Stimulated activated naive B cell treated with anti-CD40 and anti-IgM and Interleukin-4, amounts not matched to agents 10 μg/mL and 1 μg/mL and 100 μg/mL, for 72 hours (primary cell): ENCODE data around the gene SDC4.

Experiments used
- ATAC-seq, 2 donors: fragments of 150-1000 bp; cut with Tn5 transposase; replicated peaks; 2 replicates each; pipeline ENCODE4 v1.10.0; 2021; ENCODE audit warnings: moderate library complexity in 1 of 2
- DNase-seq: peaks from one replicate; pipeline ENCODE4 v3.0.0; 2021
- H3K27ac Mint-ChIP-seq: one replicate; pipeline ENCODE4 v1.8.0; 2022; ENCODE audit warnings: mild to moderate bottlenecking, mixed read lengths
- H3K27me3 Mint-ChIP-seq, 2 donors: one replicate each; pipeline ENCODE4 v1.8.0; 2022; ENCODE audit warnings: mixed read lengths in 2 of 2
- H3K36me3 Mint-ChIP-seq, 2 donors: one replicate each; pipeline ENCODE4 v1.8.0; 2022; ENCODE audit warnings: mixed read lengths in 2 of 2, mild to moderate bottlenecking in 1 of 2
- H3K4me1 Mint-ChIP-seq, 2 donors: one replicate each; pipeline ENCODE4 v1.8.0; 2022; ENCODE audit warnings: mixed read lengths in 2 of 2, mild to moderate bottlenecking in 1 of 2
- H3K4me3 Mint-ChIP-seq, 2 donors: one replicate each; pipeline ENCODE4 v1.8.0; 2022; ENCODE audit warnings: mild to moderate bottlenecking in 2 of 2, mixed read lengths in 2 of 2, moderate library complexity in 1 of 2
- H3K9me3 Mint-ChIP-seq, 2 donors: one replicate each; pipeline ENCODE4 v1.8.0; 2022; ENCODE audit warnings: mixed read lengths in 2 of 2, mild to moderate bottlenecking in 1 of 2

The SDC4 gene

GRCh38 chr20:45372241-45372640, 24.0 kb upstream of the SDC4 start:
- H3K4me3 Mint-ChIP-seq, result peak overlapping the region; percentile 70 to 81
- DNase-seq (no peak), ATAC-seq (no peak)
- no peaks in the 10 kb centered on the region for H3K27me3 Mint-ChIP-seq
- H3K27ac Mint-ChIP-seq, result no peak overlapping the region
- H3K4me1 Mint-ChIP-seq, result peaks cover 47 to 71% of the 10 kb centered on the region in 2 donors
- H3K9me3 Mint-ChIP-seq, result no peaks in the 10 kb centered on the region
- H3K36me3 Mint-ChIP-seq, result peaks cover 22 to 47% of the 10 kb centered on the region in 2 donors

DNA sequence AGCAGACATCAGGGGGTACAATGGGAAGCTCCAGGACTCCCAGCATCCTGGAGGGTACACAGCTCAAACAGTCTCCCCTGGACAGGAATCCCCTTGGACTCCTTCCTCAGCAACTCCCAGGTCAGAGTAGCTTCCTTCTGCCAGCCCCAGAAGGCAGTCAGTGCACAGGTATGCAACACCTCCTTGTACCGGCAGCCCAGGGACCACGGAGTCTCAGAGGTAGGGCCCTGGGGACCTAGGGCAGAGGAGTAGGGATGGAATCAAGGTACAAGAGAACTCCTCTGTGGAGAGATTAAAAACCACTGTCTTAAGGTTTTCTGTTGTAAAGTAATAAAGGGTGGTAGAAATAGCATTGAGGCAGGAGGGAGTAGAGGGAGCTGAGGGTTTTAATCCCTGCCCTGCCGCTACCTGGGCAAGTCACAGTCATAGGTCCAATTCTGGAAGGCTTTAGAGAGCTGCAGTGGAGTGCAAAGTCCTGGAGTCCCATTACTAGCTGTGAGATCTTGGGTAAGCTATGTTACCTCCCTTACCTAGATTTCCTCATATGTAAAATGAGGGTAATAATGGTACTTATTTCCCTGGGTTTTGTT, 22.4 kb upstream of the SDC4 start:
- no peak for ATAC-seq
- Mint-ChIP-seq H3K36me3 (peaks cover 34 to 59% of the 10 kb centered on the region in 2 donors), H3K9me3 (no peaks in the 10 kb centered on the region), H3K4me3 (peak overlapping the region in 1 of 2 donors; percentile 16), H3K27me3 (no peaks in the 10 kb centered on the region), H3K4me1 (peaks cover 59 to 84% of the 10 kb centered on the region in 2 donors), H3K27ac (peak overlapping the region; percentile 28)
- no peak for DNase-seq

DNA sequence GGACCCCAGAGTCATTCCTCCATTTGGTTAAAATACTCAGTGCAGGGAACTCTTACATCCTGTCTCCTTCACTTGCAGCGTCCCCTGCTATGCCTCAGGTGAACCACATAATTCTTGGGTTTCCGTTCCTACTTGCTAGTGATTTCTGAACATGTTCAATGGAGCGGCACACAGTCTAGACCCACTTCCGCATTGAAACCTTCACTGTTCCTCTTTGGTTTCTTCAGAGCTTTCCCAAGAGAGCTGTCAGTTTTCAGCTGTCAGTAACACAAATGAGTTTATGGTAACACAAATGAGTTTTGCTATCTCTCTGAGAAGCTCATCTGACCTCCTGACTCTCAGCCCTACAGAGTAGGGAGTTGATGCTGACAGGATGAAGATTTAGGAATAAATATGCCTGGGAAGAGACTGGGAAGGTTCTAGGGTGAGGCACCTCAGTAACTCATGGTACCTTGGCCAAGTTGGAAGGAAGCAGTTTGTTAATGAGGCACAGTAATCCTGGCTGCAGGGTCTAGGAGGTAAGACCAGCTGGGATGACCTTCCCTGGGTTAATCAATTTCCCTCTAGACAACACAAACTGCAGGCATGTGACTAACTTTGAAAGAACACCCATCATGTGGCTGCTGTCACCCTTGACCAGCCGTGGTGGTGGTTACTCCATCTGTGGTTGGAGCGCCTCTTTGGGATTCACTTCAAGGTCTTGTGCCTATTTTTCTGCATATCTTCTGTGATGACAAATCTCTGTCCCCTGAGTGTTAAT, 20.2 kb upstream of the SDC4 start:
- H3K27ac Mint-ChIP-seq, result peak overlapping the region; percentile 98
- H3K4me1 Mint-ChIP-seq, result peaks cover 68 to 86% of the 10 kb centered on the region in 2 donors
- H3K4me3 Mint-ChIP-seq, result peak overlapping the region; percentile 68
- H3K36me3 Mint-ChIP-seq, result peaks cover 37 to 59% of the 10 kb centered on the region in 2 donors
- no peaks in the 10 kb centered on the region for H3K27me3 Mint-ChIP-seq
- DNase-seq, result peak; percentile 82
- no peaks in the 10 kb centered on the region for H3K9me3 Mint-ChIP-seq
- peak; percentile 84 to 85 for ATAC-seq

- H3K36me3 Mint-ChIP-seq, result peaks cover 37 to 55% of the 10 kb centered on the region in 2 donors
- H3K4me3 Mint-ChIP-seq, result peak overlapping the region; percentile 19 to 21
- peak overlapping the region; percentile 98 for H3K27ac Mint-ChIP-seq
- H3K9me3 Mint-ChIP-seq, result no peaks in the 10 kb centered on the region
- H3K4me1 Mint-ChIP-seq, result peaks cover 65 to 79% of the 10 kb centered on the region in 2 donors
- ATAC-seq (no peak), DNase-seq (no peak)
- H3K27me3 Mint-ChIP-seq, result no peaks in the 10 kb centered on the region
Measured at GRCh38 chr20:45367126-45367525, 18.9 kb upstream of the SDC4 start.

- Mint-ChIP-seq H3K27me3 (no peaks in the 10 kb centered on the region), H3K9me3 (no peaks in the 10 kb centered on the region), H3K4me1 (peaks cover 63 to 76% of the 10 kb centered on the region in 2 donors), H3K4me3 (peak overlapping the region in 1 of 2 donors; percentile 21), H3K27ac (peak overlapping the region; percentile 98), H3K36me3 (peaks cover 37 to 51% of the 10 kb centered on the region in 2 donors)
- no peak for DNase-seq
- no peak for ATAC-seq
Measured at GRCh38 chr20:45366631-45367030, 18.4 kb upstream of the SDC4 start.

GRCh38 chr20:45366192-45366591, 18.0 kb upstream of the SDC4 start:
- Mint-ChIP-seq H3K4me3 (no peak overlapping the region), H3K4me1 (peaks cover 60 to 75% of the 10 kb centered on the region in 2 donors), H3K27me3 (no peaks in the 10 kb centered on the region), H3K36me3 (peaks cover 37 to 48% of the 10 kb centered on the region in 2 donors), H3K27ac (no peak overlapping the region), H3K9me3 (no peaks in the 10 kb centered on the region)
- ATAC-seq (no peak), DNase-seq (no peak)

DNA sequence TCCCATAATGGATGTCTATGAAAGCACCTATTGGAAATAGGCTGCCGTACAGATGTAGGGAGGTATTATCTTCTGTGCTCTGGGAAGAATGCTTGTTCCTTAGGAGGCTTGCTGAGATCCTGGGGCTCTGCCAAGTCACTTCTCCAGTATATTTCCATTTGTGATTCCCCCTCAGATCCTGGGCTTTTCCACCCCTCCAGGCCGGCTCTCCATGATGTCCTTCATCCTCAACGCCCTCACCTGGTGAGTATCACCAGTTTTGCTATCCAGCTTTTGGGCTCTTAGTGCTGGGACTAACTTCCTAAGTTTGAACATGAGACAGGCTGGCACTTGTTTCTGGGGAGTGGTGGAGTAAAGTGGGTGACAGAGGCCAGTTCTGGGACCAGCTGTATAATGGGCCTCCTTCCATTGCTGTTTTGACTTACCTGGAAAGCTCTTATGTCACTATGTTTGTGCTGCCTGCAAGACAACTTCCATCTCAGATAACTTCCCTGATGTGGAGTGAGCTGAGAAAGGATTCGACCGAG, 17.3 kb upstream of the SDC4 start:
- peak overlapping the region; percentile 10 to 28 for H3K4me3 Mint-ChIP-seq
- no peaks in the 10 kb centered on the region for H3K27me3 Mint-ChIP-seq
- no peaks in the 10 kb centered on the region for H3K9me3 Mint-ChIP-seq
- DNase-seq (no peak), ATAC-seq (no peak)
- H3K4me1 Mint-ChIP-seq, result peaks cover 53 to 68% of the 10 kb centered on the region in 2 donors
- peaks cover 34 to 41% of the 10 kb centered on the region in 2 donors for H3K36me3 Mint-ChIP-seq
- H3K27ac Mint-ChIP-seq, result no peak overlapping the region

DNA sequence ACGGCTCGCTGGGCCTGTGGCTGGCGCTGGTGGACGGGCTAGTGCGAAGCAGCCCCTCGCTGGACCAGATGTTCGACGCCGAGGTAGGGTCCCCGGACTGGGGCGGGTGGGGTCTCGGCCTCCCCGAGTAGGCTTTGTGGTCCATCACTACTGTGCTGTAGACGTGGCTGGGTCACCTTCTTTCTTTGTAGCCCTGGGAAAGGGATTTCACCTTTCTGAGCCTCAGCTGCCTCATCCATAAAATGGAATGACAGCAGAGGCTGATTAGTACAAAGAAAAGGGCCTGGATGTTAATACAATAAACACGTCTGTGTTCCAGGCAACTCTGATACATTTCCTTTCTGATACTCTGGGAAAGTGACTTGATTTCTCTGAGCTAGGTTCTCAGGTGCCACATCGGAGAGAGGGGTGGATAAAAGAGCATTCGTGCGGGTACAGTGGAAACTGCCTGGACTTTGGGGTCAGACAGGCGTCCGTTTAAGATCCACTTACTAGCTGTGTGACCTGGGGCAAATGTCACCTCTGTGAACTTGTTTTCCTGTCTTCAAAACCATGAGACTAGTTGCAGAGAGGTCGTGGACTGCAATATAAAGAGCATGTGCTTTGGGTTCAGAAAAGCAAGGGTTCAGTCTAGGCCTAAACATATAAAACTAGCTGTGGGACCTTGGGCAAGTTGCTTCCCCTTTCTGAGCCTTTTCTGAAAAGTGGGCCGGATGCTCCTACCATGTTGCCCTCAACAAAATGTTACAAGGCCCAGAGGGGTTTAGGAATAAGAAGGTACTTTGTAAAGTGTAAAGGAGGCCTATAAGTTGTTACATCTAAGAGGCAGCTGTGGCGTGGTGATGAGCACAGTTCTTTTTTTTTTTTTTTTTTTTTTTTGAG, 15.6 kb upstream of the SDC4 start:
- peaks cover 28 to 35% of the 10 kb centered on the region in 2 donors for H3K36me3 Mint-ChIP-seq
- H3K4me3 Mint-ChIP-seq, result peak overlapping the region; percentile 94 to 98
- no peak for ATAC-seq
- no peak for DNase-seq
- no peaks in the 10 kb centered on the region for H3K9me3 Mint-ChIP-seq
- H3K4me1 Mint-ChIP-seq, result peaks cover 46 to 58% of the 10 kb centered on the region in 2 donors
- peak overlapping the region; percentile 99 for H3K27ac Mint-ChIP-seq
- H3K27me3 Mint-ChIP-seq, result peaks cover 0 to 4% of the 10 kb centered on the region in 2 donors

GRCh38 chr20:45362804-45363610, 14.8 kb upstream of the SDC4 start, which contains the start of gene SYS1:
Gene SYS1 (plus strand): TSS chr20:45363156. CDS start chr20:45363532, 376 bp downstream.
- no peaks in the 10 kb centered on the region for H3K9me3 Mint-ChIP-seq
- H3K27ac Mint-ChIP-seq, result peak within 1 kb of the TSS; percentile 99
- peak; percentile 96 for DNase-seq
- peaks cover 0 to 12% of the 10 kb centered on the region in 2 donors for H3K27me3 Mint-ChIP-seq
- peaks cover 42 to 57% of the 10 kb centered on the region in 2 donors for H3K4me1 Mint-ChIP-seq
- peak; percentile 84 to 85 for ATAC-seq
- H3K36me3 Mint-ChIP-seq, result peaks cover 26 to 29% of the 10 kb centered on the region in 2 donors
- peak within 1 kb of the TSS; percentile 94 to 98 for H3K4me3 Mint-ChIP-seq

GRCh38 chr20:45361793-45362192, 13.6 kb upstream of the SDC4 start:
- Mint-ChIP-seq H3K27ac (no peak overlapping the region), H3K36me3 (peaks cover 14 to 16% of the 10 kb centered on the region in 2 donors), H3K27me3 (peaks cover 0 to 12% of the 10 kb centered on the region in 2 donors), H3K4me3 (no peak overlapping the region), H3K9me3 (no peaks in the 10 kb centered on the region), H3K4me1 (peaks cover 30 to 45% of the 10 kb centered on the region in 2 donors)
- ATAC-seq, result no peak
- no peak for DNase-seq

GRCh38 chr20:45359406-45360148, 11.4 kb upstream of the SDC4 start:
- peaks cover 0 to 12% of the 10 kb centered on the region in 2 donors for H3K27me3 Mint-ChIP-seq
- no peak overlapping the region for H3K27ac Mint-ChIP-seq
- H3K4me3 Mint-ChIP-seq, result no peak overlapping the region
- peaks cover 18 to 30% of the 10 kb centered on the region in 2 donors for H3K4me1 Mint-ChIP-seq
- ATAC-seq (no peak), DNase-seq (no peak)
- no peaks in the 10 kb centered on the region for H3K9me3 Mint-ChIP-seq
- peaks cover 3 to 5% of the 10 kb centered on the region in 2 donors for H3K36me3 Mint-ChIP-seq

DNA sequence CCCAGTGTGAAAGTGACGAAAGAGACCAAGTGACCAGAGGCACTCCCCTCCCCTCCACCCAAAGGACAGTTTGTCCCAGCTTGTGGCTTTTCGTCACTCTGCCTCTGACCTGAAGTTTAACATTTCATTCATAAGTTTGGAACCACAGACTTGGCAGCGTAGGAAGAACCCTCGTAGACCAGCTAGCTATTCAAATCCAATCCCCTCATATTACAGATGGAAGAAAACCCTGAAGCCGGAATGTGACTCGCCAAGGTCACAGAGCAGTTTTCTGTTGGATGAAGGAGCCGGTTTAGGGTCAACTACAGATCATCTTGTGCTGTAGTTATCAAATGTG, 10.8 kb upstream of the SDC4 start:
- Mint-ChIP-seq H3K27ac (no peak overlapping the region), H3K4me1 (peaks cover 15 to 28% of the 10 kb centered on the region in 2 donors), H3K9me3 (no peaks in the 10 kb centered on the region), H3K36me3 (peaks cover under 1 to 4% of the 10 kb centered on the region in 2 donors), H3K4me3 (no peak overlapping the region), H3K27me3 (peaks cover 0 to 12% of the 10 kb centered on the region in 2 donors)
- DNase-seq, result no peak
- ATAC-seq, result no peak
